B cell (primary cell): Measurements from ENCODE around the gene BSND. TPM values are rescaled to one million over a fixed set of nuclear protein-coding genes. Genes with fewer than 3 reads are reported as not detected.

Experiments
- ATAC-seq: fragments of 200-7000 bp; cut with Tn5 transposase; one replicate; pipeline ENCODE4 v1.10.0; 2021; ENCODE audit warnings: low read depth, mild to moderate bottlenecking, moderate number of reproducible peaks, moderate library complexity
- CTCF ChIA-PET: fragments of 350-600 bp; sonication (Branson Sonifier 250); formaldehyde crosslinking; loops from one replicate; lab custom pipeline; 2021; ENCODE audit warnings: antibody characterized with exemption, inconsistent platforms; lab: Charles Lee
- POLR2A ChIA-PET: fragments of 350-600 bp; sonication (Branson Sonifier 250); formaldehyde crosslinking; loops from one replicate; lab custom pipeline; 2021; ENCODE audit warnings: antibody characterized with exemption; lab: Charles Lee
- DNase-seq: peaks from one replicate; pipeline ENCODE4 v3.0.0; 2013
- H2AFZ ChIP-seq: 2 replicates; pipeline ENCODE4 v1.6.1; 2012; ENCODE audit warnings: mild to moderate bottlenecking, low read depth, low read length; ENCODE audit not compliant: insufficient read depth, poor library complexity, severe bottlenecking
- H3K27ac ChIP-seq, 2 donors: 1 replicate in 1 of 2; 2 replicates in 1 of 2; pipeline ENCODE4 v1.5.1; 2012 to 2013; ENCODE audit warnings: low read length in 2 of 2, mild to moderate bottlenecking in 2 of 2, moderate library complexity in 1 of 2
- H3K27me3 ChIP-seq, 4 experiments: fragments of 200-600 bp in 1 of 4; sonication (generic) in 1 of 4; replicated peaks in 1 of 4; 1 replicate in 2 of 4; 2 replicates in 2 of 4; pipeline versions ENCODE4 v1.6.1 to v1.7.0; 2013 to 2016; ENCODE audit warnings: low read length in 3 of 4, mild to moderate bottlenecking in 2 of 4, mixed read lengths in 1 of 4, moderate library complexity in 1 of 4; ENCODE audit not compliant: insufficient read depth in 4 of 4, control insufficient read depth in 3 of 4; ENCODE audit errors: control extremely low read depth in 1 of 4
- H3K36me3 ChIP-seq, 2 experiments: replicated peaks in 1 of 2; 1 replicate in 1 of 2; 2 replicates in 1 of 2; pipeline versions ENCODE4 v1.6.1 to v1.7.1; 2013; ENCODE audit warnings: low read length in 1 of 2; ENCODE audit not compliant: insufficient read depth in 2 of 2, control insufficient read depth in 1 of 2; ENCODE audit errors: control extremely low read depth in 1 of 2, extremely low read depth in 1 of 2
- H3K4me1 ChIP-seq, 2 donors: fragments of 200-600 bp in 1 of 2; sonication (generic) in 1 of 2; 1 replicate in 1 of 2; 2 replicates in 1 of 2; pipeline versions ENCODE4 v1.5.1 to v1.6.1; 2013 to 2017; ENCODE audit warnings: low read length in 2 of 2; ENCODE audit not compliant: control insufficient read depth in 2 of 2, insufficient read depth in 2 of 2
- H3K4me2 ChIP-seq: replicated peaks from 2 replicates; pipeline ENCODE3; 2012; ENCODE audit warnings: mild to moderate bottlenecking, low read depth, low read length; ENCODE audit not compliant: poor library complexity, severe bottlenecking
- H3K4me3 ChIP-seq, 5 experiments: fragments of 200-600 bp in 1 of 5; sonication (generic) in 1 of 5; 1 replicate in 3 of 5; 2 replicates in 2 of 5; pipeline versions ENCODE4 v1.5.1 to v1.7.0; 2011 to 2016; ENCODE audit warnings: low read length in 4 of 5, mild to moderate bottlenecking in 4 of 5, low read depth in 2 of 5, control low read depth in 1 of 5, moderate library complexity in 1 of 5; ENCODE audit not compliant: insufficient read depth in 1 of 5; ENCODE audit errors: control extremely low read depth in 1 of 5, extremely low read depth in 1 of 5
- H3K79me2 ChIP-seq: fragments of 200-600 bp; sonication (generic); one replicate; pipeline ENCODE4 v1.6.0; 2016; ENCODE audit warnings: low read length; ENCODE audit not compliant: control insufficient read depth, insufficient read depth
- H3K9ac ChIP-seq: fragments of 200-600 bp; sonication (generic); 2 replicates; pipeline ENCODE4 v1.6.1; 2017; ENCODE audit warnings: mild to moderate bottlenecking, low read length, moderate library complexity
- H3K9me3 ChIP-seq, 3 donors: one replicate each; pipeline versions ENCODE4 v1.6.1 to v1.7.1; 2013; ENCODE audit warnings: low read length in 2 of 3; ENCODE audit not compliant: control insufficient read depth in 2 of 3, insufficient read depth in 1 of 3; ENCODE audit errors: control extremely low read depth in 1 of 3
- H4K20me1 ChIP-seq: 2 replicates; pipeline ENCODE4 v1.6.0; 2012; ENCODE audit warnings: mild to moderate bottlenecking, low read length; ENCODE audit not compliant: insufficient read depth, control insufficient read depth, poor library complexity, severe bottlenecking
- H3K27ac Mint-ChIP-seq: one replicate; pipeline ENCODE4 v1.8.0; 2021; ENCODE audit warnings: mixed read lengths
- H3K27me3 Mint-ChIP-seq: one replicate; pipeline ENCODE4 v1.8.0; 2021; ENCODE audit warnings: mixed read lengths
- H3K4me1 Mint-ChIP-seq: one replicate; pipeline ENCODE4 v1.8.0; 2021; ENCODE audit warnings: mixed read lengths
- H3K4me3 Mint-ChIP-seq: one replicate; pipeline ENCODE4 v1.8.0; 2021; ENCODE audit warnings: mixed read lengths
- H3K9me3 Mint-ChIP-seq: one replicate; pipeline ENCODE4 v1.8.0; 2022; ENCODE audit warnings: mixed read lengths; ENCODE audit not compliant: insufficient read depth
- EZH2 ChIP-seq: IDR thresholded peaks from 2 replicates; pipeline ENCODE4 v1.6.1; 2012; ENCODE audit warnings: borderline replicate concordance, low read depth, mild to moderate bottlenecking, moderate library complexity, low read length; ENCODE audit not compliant: insufficient read depth, poor library complexity, severe bottlenecking
- WGBS: methylation state at CpG from one replicate; pipeline ENCODE4 v1.1.5; 2013; ENCODE audit warnings: missing lambda C conversion rate; ENCODE audit not compliant: insufficient coverage; 5-methylcytosine and 5-hydroxymethylcytosine counted together
- intact Hi-C: fragments of 100-400 bp; cut with micrococcal nuclease; formaldehyde crosslinking; loops from one replicate; pipeline ENCODE4 v1.10.0; 2022
- polyA plus RNA-seq: library from polyadenylated mRNA; depleted of rRNA; stranded (reverse); fragments of >200 nt; gene quantifications from 2 replicates; pipeline ENCODE4 v1.2.3, GENCODE V29; 2012
- total RNA-seq, 2 donors: library from RNA; stranded (reverse); fragments of 120-200 nt in 1 of 2; gene quantifications; 1 replicate in 1 of 2; 2 replicates in 1 of 2; pipeline versions ENCODE4 v1.2.3 to v1.2.4, GENCODE V29; 2013 to 2022
- TF ChIP-seq, protein P1 (sequence below): fragments of 200-600 bp; IDR thresholded peaks from one replicate; pipeline ENCODE4 v1.8.0; 2022; ENCODE audit warnings: antibody characterized with exemption, mild to moderate bottlenecking

BSND gene
- total and polyA plus RNA-seq, 2 donors (not counting 1 experiment from before 2014, with no cell fraction given), result not detected

DNA sequence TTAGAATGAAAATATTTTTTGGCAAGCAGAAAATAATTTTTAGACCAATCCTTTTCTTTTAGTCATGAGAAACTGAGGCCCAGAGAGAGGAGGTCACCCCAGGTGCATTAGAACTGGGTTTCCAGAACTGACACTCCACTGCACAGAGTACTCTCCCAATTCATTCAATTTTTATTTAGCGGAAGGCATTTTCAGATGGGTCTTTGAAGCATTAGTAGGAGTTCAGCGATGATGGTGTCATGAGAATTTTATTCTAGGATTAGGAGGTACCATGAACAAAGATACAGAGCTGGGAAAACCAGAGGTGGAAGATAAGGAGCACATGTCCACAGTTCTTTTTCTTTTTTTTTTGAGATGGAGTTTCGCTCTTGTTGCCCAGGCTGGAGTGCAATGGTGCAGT lies 42.9 kb downstream of the BSND start:
- Histone ChIP-seq H3K79me2 (no peaks in the 10 kb centered on the region), H3K27me3 (peaks cover 0 to 28% (median 8%) of the 10 kb centered on the region in 4 experiments), H3K4me1 (no peaks in the 10 kb centered on the region), H3K9ac (no peak overlapping the region), H3K36me3 (no peaks in the 10 kb centered on the region), H3K9me3 (no peaks in the 10 kb centered on the region), H2AFZ (no peak overlapping the region), H3K27ac (no peak overlapping the region), H3K4me2 (no peak overlapping the region), H4K20me1 (no peaks in the 10 kb centered on the region), H3K4me3 (no peak overlapping the region)
- Mint-ChIP-seq H3K4me1 (no peaks in the 10 kb centered on the region), H3K4me3 (no peak overlapping the region), H3K27me3 (peaks cover 44% of the 10 kb centered on the region), H3K9me3 (no peaks in the 10 kb centered on the region), H3K27ac (no peak overlapping the region)
- ChIA-PET CTCF (no interaction called here), POLR2A (no interaction called here)
- no peak for TF ChIP-seq EZH2
- TF ChIP-seq, protein P1, sequence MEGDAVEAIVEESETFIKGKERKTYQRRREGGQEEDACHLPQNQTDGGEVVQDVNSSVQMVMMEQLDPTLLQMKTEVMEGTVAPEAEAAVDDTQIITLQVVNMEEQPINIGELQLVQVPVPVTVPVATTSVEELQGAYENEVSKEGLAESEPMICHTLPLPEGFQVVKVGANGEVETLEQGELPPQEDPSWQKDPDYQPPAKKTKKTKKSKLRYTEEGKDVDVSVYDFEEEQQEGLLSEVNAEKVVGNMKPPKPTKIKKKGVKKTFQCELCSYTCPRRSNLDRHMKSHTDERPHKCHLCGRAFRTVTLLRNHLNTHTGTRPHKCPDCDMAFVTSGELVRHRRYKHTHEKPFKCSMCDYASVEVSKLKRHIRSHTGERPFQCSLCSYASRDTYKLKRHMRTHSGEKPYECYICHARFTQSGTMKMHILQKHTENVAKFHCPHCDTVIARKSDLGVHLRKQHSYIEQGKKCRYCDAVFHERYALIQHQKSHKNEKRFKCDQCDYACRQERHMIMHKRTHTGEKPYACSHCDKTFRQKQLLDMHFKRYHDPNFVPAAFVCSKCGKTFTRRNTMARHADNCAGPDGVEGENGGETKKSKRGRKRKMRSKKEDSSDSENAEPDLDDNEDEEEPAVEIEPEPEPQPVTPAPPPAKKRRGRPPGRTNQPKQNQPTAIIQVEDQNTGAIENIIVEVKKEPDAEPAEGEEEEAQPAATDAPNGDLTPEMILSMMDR, result no peak
- intact Hi-C loops, result no loop called here
- WGBS, result 79% methylated on average over 2 of the region's 3 CpGs
- no peak for ATAC-seq
- no peak for DNase-seq

DNA sequence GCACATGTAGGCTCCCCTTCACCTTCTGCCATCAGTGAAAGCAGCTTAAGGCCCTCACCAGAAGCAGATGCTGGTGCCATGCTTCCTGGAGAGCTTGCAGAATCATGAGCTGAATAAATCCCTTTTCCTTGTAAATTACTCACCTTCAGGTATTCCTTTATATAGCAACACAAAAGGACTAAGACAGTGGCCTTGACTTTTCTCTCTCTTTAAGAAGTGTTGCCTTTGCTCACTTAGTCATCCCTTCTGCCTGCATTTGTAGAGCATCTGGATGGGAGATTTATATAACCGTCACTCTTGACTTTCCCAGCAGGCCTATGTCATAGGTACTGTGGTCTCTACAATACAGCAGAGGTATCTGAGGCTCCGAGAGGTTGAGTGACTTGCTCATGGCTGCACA lies 44.3 kb downstream of the BSND start:
- POLR2A ChIA-PET, result no interaction called here
- H3K79me2 ChIP-seq, result no peaks in the 10 kb centered on the region

More for the DNA sequence above, 44.3 kb downstream of the BSND start:
- Mint-ChIP-seq H3K27me3 (peaks cover 44% of the 10 kb centered on the region), H3K27ac (no peak overlapping the region), H3K4me3 (no peak overlapping the region), H3K4me1 (no peaks in the 10 kb centered on the region), H3K9me3 (no peaks in the 10 kb centered on the region)
- no peak overlapping the region for H3K9ac ChIP-seq
- no peak overlapping the region for H3K4me3 ChIP-seq
- intact Hi-C loops, result no loop called here
- no peak overlapping the region for H2AFZ ChIP-seq
- no peaks in the 10 kb centered on the region for H3K36me3 ChIP-seq
- DNase-seq (no peak), ATAC-seq (no peak)
- no peak overlapping the region for H3K27ac ChIP-seq
- CTCF ChIA-PET, result no interaction called here
- H4K20me1 ChIP-seq, result no peaks in the 10 kb centered on the region
- H3K4me1 ChIP-seq, result no peaks in the 10 kb centered on the region
- peaks cover 0 to 20% (median 4%) of the 10 kb centered on the region in 4 experiments for H3K27me3 ChIP-seq
- WGBS, result 100% methylated on average over 2 of the region's 2 CpGs
- no peak for TF ChIP-seq EZH2
- TF ChIP-seq, protein P1, result no peak
- no peaks in the 10 kb centered on the region for H3K9me3 ChIP-seq
- no peak overlapping the region for H3K4me2 ChIP-seq
